SH-SY5Y (cell line): ENCODE measurements around the gene C6orf141.

Experiments
- GATA2 ChIP-seq: IDR thresholded peaks from 2 replicates; pipeline ENCODE4 v1.6.1; 2011; ENCODE audit warnings: mild to moderate bottlenecking, low read depth, low read length
- GATA3 ChIP-seq: IDR thresholded peaks from 2 replicates; pipeline ENCODE4 v1.6.1; 2011; ENCODE audit warnings: low read depth, mild to moderate bottlenecking, low read length, moderate library complexity

DNA sequence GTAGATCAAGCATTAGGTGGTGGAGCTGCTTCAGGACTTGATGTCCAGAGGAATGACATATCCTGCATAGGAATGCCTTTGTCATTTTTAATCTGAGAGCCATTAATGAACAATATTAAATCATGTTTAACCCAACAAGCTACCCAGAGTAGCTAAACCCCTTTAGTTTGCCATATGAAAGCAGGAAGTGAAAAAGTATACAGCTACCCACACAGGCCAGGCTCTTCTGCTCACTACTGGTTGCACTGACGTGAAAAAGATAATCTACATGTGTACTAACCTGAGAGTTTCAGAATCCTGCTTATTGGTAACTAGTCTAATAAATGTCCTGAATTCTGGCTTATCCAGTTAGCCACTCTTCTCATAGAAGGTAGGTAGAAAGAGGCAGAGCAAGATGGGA lies 30.8 kb upstream of the C6orf141 start:
- TF ChIP-seq GATA3 (no peak), GATA2 (no peak)
